Activated CD8-positive, alpha-beta memory T cell treated with anti-CD3 and anti-CD28 coated beads, Interleukin-2, amount 50 U/mL, for 1 hour (primary cell): ENCODE measurements around the gene CDC45.
A peak's percentile ranks its signal among the peaks of the same experiment; 100 is the strongest.

Experiments used
- DNase-seq: peaks from one replicate; pipeline ENCODE4 v3.0.0-alpha.2; 2020; ENCODE audit errors: extremely low read depth

The CDC45 gene

DNA sequence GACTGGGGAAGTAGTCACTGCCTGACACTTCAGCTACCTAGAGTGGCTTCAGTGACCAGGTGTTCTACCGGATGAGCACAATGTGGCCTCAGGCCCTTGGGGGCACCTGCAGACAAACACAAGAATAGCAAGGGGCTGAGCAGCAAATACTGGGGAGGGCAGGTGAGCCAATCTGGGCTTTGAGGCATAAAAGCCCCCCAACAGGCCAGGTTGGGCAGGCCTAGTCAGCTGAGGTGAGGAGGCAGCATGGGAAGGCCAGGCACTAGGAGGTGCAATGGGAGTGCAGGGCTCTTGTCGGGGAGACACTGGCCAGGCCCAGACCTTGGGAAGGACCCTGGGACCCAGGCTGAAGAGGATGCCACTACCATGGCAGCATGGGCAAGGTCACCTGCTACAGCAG lies 9.7 kb upstream of the CDC45 start:
- no peak for DNase-seq

DNA sequence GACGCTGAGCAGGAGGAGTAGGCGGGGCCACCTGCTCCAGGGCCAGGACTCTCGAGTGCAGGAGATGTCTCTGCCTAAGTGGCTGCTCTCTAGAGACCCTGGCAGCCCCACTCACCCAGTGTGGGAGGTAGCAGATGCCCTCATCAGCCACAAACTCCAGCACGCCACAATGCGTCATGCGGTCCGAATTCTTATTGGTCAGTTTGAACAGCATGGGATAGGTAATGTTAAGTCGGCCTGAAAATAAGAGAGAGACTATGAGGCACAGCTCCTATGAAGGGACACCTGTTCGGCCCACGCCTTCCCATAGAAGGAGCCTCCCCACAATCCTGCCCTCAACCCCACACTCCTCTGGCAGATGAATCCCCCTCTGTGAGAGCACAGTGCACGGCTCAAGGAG lies 8.1 kb upstream of the CDC45 start:
- DNase-seq, result no peak

DNA sequence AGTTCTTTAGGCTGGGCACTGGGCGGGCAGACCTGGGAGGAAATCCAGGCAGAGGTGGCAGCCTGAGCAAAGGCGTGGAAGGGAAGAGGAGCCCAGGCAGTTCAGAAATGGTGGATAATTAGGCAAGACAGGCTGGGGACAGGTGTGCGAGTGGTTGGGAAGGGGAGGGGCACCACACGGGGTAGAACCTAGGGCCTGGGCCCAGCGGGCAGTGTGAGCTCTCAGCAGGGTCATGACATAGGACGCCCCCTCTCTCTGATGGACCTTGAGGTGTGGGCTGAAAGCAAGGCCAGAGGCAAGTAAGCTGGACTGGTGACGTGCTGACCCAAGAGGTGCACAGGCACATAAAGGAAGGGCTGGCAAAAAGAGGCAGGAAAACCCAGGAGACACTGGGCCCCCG lies 7.5 kb upstream of the CDC45 start:
- DNase-seq, result no peak

DNA sequence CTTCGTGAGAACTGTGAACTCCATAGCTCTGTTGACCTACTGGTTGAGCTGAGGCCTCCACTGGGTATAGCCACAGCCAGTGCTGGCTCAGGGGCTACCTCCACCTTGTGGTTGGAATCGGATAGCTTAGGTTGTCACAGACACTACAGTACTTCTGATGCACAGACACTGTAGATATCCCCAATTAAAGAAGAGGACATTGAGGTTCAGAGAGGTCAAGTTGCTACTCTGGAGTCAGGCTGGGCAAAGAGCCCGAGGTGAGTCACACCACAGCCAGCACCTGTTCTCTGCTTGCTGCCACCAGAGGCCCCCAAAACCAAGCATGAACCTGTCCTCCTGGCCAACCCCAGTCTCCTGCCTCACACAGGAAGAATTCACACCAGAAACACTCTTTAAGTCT lies 6.1 kb upstream of the CDC45 start:
- no peak for DNase-seq

DNA sequence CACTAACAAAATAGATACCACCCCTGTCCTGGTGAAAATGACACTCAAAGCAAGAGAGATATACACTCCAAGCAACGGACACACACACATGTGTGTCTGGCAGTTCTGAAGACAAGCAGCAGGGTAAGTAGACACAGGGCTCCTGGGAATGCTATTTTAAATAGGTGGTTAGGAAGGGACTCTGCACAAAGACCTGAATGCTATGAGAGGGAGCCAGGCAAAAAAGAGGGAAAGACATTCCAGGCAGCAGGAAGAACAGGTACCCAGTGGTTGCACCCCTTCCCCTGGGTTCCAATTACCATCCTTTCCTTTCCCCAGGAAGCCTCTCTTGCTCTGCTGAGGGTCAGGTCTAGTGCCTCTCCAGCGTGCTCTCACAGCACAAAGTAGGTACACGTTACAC lies 3.7 kb upstream of the CDC45 start:
- no peak for DNase-seq

DNA sequence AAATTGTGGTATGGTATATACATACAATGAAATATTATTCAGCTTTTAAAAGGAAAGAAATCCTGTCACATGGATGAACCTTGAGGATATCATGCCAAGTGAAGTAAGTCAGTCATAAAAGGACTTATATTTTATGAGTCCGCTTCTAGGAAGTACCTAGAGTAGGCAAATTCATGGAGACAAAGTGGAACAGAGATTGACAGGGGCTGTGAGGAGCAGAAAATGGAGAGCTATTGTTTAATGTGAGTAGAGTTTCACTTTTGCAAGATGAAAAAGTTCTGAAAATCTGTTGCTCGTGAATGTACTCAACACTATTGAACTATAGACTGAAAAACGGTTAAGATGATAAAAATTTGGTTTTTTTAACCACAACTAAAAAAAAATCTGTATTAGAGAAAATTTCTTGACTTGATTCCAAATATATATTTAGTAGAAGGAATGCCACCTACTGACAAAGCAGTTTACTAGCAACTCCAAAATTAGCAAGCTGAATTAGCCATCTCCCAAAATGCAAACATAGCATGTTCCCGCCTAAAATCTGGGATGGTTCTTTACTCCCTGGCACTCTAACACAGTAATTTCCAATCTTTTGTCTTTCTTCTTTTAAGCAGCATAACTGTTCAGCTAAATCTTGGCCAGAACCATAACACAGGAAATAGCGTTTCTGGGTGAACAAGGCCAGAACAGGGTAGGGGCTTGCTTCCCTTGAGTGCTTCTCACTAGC lies 2.2 kb upstream of the CDC45 start:
- no peak for DNase-seq

DNA sequence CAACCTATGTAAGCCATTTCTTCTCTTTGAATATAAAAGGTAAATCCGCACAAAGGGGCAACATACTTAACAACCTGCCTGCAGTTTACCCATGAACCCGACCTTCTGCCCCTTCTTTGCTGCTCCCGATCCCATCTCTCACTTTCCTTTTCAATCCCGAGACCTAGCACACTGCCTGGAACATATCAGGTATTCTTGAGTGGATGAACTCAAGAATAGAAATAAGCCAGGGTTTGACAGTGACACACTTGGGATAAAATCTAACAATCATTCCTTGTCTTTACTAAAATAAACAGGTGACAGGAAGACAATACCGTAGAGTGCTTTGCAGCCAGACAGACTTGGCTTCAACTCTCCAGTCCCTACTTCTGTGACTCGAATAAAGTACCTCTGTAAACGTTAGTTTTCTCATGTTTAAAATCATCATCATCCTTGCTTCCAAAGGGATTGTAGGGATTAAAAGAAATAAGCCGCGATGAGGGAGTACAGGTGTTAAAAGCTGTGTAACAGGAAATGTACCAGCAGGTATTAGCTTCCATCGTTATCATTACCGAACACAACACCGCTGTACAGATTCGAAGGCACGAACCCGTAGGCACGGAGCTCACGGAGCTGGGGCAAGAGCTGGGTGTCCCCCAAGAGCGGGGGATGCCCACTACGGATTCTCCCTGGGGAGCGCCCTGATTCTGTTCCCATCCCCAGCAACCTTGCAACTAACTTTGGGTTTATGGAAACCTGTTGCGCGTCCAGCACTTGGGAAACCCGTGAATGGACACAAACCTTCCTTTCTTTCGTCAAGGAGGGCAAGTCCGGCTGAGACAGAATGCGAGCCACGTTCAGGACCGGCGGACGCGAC lies 1.4 kb upstream of the CDC45 start:
- no peak for DNase-seq

DNA sequence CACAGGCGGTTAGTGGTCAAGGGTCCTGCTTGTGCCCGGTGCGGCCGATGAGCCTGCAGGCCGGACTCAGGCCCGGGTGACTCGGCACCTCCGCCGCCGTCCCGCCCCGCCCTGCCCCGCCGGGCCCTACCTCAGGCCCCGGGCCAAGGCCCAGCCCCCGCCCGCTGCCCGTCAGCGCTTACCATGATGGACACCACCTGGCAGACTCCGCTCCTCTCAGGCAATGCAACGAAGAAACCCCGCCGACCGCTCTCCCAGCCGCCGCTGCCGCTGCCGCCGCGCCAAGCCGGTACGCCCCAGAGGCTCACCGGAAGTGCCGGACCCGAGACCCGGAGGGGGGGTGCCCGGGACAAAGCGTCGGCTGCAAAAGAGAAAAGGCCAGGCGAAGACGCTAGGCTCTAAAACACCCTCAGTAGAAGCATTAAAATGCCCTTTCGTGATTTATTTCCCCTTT lies 792 bp upstream of the CDC45 start, which contains the start of gene UFD1:
UFD1 (minus strand) TSS at position 293 of the 454 bp plus-strand sequence; CDS start at position 185, 108 bp downstream.
- DNase-seq, result peak; percentile 31

DNA sequence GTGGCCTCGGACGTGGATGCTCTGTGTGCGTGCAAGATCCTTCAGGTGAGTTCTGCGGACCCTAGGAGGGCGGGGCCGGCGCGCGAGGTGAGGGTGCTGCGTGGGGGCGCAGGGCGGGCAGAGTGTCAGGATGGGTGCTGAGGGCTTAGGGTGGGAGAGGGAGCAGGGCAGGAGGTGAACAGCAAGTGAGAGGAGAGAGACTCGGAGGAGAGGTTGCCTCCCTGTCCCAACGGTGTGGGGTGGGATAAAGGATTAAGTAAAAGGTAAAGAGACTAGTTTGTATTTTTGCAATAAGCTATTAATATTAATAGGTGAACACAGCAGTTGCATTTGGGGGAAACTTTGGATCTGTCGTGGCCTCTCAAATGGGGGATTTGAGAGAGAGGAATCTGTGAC lies 451 bp downstream of the CDC45 start:
- DNase-seq, result no peak

DNA sequence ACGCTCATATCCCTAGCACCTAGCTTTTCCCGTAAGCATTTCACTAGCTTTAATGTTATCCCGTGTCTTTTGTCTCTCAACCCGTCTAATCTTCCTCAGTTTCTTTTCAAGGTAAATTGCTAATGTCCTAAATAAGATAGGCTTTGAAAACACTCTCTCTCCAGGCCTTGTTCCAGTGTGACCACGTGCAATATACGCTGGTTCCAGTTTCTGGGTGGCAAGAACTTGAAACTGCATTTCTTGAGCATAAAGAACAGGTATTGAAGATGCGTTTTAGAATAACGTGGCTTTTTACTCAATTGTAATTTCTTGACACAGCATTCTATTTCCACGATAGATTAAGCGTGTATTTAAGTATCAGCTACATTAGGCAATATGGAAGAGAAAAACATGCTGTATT lies 1.1 kb downstream of the CDC45 start:
- no peak for DNase-seq

DNA sequence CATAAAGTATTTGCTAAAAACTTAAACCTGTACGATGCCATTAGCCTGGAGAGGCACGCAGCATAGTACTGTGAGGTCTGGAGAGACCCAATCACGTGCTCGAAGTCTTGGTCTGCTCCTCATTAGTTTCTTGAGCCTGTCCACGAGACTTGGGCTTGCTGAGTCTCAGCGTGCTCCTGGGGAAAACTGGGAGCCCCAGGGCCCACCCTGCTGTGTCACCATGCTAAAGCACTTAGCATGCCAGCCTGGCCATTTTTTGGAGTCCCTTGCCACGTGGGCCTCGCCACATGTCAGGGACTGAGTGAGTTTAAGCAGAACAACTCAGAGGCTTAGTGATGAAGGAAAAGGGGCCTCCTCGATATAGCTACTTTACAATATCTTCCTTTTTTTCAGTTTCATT lies 2.6 kb downstream of the CDC45 start:
- no peak for DNase-seq

DNA sequence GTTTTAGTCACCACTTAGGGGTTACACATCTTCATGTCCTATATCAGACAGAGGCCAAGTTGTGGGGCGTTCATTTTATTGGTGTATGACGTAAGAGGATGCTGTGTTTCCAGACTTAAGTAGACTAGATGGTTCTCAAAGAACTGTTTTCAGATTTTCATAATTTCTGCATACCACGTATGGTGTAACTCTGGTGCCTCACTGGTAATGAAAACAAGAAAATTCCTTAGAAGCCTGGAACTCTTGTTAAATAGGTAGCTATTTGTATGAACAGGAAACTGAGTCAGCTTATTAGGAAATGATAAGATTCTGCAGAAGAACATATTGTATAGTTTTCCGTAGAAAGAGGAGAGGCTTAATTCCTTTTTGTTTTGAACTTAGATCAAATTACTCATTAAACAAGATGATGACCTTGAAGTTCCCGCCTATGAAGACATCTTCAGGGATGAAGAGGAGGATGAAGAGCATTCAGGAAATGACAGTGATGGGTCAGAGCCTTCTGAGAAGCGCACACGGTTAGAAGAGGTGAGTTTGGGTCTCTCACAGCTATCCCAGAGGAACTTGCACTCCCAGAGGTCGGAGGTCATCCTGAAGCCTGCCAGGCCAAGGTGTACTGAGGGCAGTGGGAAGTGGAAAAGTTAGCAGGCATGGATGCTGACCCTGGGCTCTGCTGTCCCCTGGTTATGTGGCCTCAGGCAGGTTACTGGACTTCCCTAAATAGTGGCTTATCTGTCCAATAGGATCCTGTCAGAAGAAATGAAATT lies 3.9 kb downstream of the CDC45 start:
- DNase-seq, result no peak

DNA sequence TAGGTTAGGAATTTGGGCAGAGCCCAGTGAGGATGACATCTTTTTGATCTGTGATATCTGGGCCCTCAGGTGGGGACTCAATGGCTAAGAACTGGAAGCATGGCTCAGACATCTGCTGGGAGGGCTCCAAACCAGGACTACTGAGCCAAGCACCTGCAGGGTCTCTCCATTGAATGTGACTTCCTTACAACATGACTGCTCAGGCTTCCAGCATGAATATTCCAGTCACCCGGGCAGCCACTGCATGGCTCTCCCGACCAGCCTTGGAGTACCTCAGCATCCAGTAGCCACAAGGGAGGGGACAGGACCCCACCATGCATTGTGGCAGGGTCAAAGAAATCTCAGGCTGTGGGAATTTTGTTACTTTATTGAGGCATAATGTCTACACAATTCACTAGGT lies 8.6 kb downstream of the CDC45 start:
- no peak for DNase-seq

DNA sequence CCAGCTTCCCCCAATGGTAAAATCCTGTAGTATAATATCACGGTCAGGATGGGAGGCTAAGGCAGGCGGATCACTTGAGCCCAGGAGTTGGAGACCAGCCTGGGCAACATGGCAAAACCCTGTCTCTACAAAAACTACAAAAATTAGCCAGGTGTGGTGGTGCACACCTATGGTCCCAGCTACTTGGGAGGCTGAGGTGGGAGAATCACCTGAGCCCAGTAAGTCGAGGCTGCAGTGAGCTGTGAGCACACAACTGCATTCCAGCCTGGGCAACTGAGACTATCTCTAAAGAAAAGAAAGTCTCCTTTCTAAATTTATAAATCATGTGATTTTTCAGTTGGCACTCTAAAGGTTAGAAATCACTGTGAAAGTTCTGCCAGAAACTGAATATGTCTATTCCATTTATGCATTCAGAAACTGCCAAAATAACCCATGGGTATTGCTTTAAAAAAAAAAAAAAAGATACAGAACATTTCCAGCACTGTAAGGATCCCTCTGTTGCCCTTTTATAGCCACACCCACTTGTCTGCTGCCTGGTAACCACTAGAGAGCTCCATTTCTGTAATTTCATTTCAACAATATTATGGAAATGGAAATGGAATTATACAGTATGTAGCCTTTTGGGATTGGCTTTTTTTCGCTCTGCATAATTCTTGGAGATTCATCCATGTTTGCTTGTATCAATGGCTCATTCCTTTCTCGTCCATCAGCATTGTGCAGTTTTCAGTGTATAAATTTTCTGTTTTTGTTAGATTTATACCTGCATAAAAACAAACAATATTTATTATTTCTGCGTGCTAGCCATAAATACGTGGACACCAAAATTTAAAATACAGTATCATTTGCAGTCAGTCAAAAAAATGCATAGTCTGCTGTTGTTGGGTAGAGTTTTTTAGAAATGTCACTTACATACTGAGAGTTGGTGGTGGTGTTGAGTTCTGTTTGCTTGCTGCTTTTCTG lies 9.4 kb downstream of the CDC45 start:
- DNase-seq, result no peak

DNA sequence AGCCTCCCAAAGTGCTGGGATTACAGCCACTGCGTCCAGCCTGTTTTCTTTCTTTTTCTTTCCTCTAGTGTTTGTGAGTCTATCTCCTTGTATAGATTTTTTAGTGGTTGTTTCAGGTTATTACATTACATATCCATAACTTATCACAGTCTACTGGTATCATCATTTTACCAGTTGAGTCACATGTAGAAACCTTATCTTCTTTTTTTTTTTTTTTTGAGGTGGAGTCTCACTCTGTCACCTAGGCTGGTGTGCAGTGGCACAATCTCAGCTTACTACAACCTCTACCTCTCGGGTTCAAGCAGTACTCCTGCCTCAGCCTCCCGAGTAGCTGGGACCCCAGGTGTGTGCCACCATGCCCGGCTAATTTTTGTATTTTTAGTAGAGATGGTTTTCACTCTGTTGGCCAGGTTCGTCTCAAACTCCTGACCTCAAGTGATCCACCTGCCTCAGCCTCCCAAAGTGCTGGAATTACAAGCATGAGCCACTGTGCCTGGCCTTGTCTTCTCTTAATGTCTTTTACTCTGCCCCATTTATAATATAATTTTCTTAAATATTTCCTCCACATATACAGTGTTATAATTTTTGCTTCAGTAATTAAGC lies 11.0 kb downstream of the CDC45 start:
- no peak for DNase-seq

DNA sequence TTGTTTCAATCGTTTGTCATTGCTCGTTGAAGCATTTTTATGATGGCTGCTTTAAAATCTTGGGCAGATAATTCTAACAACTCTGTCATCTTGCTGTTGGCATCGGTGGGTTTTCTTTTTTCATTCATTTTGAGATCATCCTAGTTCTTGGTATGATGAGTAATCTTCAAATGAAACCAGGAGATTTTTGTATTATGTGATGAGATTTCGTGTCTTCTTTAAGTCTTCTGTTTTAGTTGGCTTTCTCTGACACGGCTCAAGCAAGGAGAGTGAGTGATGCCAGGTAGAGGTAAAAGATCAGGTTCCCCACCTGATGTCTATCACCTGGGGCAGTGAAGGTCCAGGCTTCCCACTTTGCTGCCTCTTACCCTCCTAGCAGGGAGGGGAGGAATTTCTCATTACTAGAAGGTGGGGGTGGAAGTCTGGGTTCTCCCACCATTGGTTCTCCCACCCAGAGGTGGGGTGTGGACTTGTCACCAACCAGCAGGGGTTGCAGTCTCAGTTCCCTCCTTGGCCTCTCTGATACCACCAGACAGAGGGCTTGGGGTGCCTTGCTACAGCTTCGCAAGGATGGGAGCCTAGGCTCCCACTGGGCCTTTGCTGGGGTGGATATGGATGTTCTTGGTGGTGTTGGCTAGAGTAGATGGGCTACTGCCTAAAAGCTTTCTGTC lies 12.9 kb downstream of the CDC45 start:
- no peak for DNase-seq

DNA sequence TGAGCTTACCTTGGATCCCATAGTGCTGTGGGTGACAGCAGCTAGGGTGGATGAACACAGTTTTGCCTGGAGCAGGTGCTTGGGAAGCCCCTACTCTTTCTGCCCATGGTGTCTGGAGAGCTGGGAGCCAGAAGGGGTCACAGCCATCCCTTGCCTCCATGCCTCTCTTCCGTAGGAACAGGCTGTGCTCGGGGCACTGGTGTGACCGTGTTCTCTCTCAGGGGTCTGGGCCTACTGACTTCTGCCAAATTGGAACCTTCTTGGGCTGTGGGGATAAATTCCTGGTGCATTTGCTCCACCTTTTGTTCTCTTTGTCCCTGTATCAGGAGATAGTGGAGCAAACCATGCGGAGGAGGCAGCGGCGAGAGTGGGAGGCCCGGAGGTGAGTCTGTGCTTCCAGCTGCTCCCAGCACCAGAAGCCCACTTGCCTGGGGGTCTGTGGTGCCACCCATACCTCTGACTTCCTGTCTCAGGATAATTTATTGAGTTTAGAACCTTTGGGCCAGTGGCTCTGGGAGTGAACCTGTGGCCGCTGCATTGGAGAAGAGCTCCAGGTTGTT lies 14.4 kb downstream of the CDC45 start:
- DNase-seq, result no peak

DNA sequence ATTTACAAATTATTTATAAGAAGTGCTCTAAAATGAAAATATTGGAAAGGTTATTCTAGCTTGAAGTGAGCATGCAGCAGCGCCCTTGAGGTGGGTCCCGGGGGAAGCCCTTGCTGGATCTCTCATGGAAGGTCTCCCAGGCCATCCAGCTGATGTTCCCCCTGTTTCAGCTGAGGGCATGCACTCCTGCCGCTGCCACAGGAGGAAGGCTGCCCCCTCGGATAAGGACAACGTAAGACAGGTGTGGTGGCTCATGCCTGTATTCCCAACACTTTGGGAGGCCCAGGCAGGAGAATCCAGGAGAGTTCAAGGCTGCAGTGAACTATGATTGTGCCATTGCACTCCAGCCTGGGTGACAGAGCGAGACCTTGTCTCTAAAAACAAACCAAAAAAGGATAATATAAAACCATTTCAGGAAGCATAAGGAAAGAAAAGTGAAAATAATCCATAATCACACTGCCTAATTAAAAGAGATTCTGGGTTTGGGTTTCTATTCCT lies 15.0 kb downstream of the CDC45 start:
- no peak for DNase-seq

DNA sequence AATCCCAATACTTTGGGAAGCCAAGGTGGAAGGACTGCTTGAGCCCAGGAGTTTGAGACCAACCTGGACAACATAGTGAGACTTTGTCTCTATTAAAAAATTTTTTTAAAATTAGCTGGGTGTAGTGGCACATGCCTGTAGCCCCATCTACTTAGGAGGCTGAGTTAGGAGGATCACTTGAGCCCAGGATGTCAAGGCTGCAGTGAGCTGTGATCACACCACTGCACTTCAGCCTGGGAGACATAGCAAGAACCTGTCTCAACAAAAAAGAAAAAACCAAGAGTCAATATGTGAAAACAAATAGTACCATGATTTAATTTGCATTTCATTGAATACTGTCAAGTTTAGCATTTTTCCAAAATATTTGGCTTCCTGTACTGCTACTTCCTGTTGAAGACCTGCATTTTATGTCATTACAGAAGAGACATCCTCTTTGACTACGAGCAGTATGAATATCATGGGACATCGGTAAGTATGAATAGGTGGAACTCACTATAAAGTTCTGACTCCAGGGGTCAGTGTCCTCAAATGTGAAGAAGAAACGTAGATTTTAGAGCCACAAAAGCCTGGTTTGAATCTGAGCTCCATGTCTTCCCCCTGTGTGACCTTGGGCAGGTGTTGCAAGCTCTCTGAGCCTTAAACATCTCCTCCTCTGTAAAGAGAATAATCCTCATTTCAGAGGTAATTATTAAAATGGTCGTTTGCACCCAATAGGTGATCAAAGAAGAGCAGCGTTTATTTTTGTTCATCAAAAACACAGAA lies 16.0 kb downstream of the CDC45 start:
- no peak for DNase-seq
